PFSK-1 (cell line): ENCODE measurements around the gene BCL2. TPM values are rescaled to one million over a fixed set of nuclear protein-coding genes. Genes with fewer than 3 reads are reported as not detected.

Experiments
- FOXP2 ChIP-seq: optimal IDR thresholded peaks from 2 replicates; pipeline ENCODE3; 2011; ENCODE audit warnings: borderline replicate concordance, control low read depth, inconsistent platforms; ENCODE audit not compliant: insufficient read depth; ENCODE audit errors: extremely low read length, extremely low read depth
- POLR2AphosphoS5 ChIP-seq: IDR thresholded peaks from 2 replicates; pipeline ENCODE4 v1.6.1; 2012; ENCODE audit warnings: low read depth, mild to moderate bottlenecking, control low read depth, low read length, moderate library complexity
- REST ChIP-seq, 2 experiments: IDR thresholded peaks; 2 replicates each; pipeline versions ENCODE4 v1.6.1 to v1.8.0; 2011 to 2012; ENCODE audit warnings: low read depth in 2 of 2, low read length in 2 of 2, control low read depth in 1 of 2, inconsistent platforms in 1 of 2, mild to moderate bottlenecking in 1 of 2, moderate library complexity in 1 of 2; ENCODE audit not compliant: insufficient read depth in 1 of 2
- SIN3A ChIP-seq: IDR thresholded peaks from 2 replicates; pipeline ENCODE4 v1.6.1; 2012; ENCODE audit warnings: mild to moderate bottlenecking, low read length, moderate library complexity, borderline replicate concordance; ENCODE audit not compliant: insufficient read depth
- TAF1 ChIP-seq: IDR thresholded peaks from 2 replicates; pipeline ENCODE4 v1.6.1; 2012; ENCODE audit warnings: low read length, control low read depth, borderline replicate concordance; ENCODE audit not compliant: insufficient read depth
- polyA plus RNA-seq: library from polyadenylated mRNA; unstranded; fragments of >200 nt; gene quantifications from one replicate; pipeline ENCODE4 v1.2.1, GENCODE V29; 2012; ENCODE audit warnings: low read depth, missing spikeins; ENCODE audit not compliant: insufficient read length

The BCL2 gene
- polyA plus RNA-seq = 33.1 TPM

GRCh38 chr18:63319383-63320122 is at the start of gene BCL2:
Gene BCL2 (minus strand): TSS chr18:63319769.
- peak; percentile 6 for TF ChIP-seq FOXP2
- peak; percentile 13; the same call in 1 of the 2 replicates for TF ChIP-seq TAF1
- no peak for TF ChIP-seq REST (IDR thresholded peaks at IDR 0.05; ENCODE audit: insufficient read depth in 1 of 2, low read depth in 2 of 2, low read length in 2 of 2)

- TF ChIP-seq TAF1 = no peak
- TF ChIP-seq FOXP2 = no peak
- no peak for TF ChIP-seq POLR2AphosphoS5
- TF ChIP-seq REST (IDR thresholded peaks at IDR 0.05; ENCODE audit: insufficient read depth in 1 of 2, low read depth in 2 of 2, low read length in 2 of 2) = no peak
- no peak for TF ChIP-seq SIN3A
Measured at GRCh38 chr18:63368611-63369010, 49.0 kb upstream of the BCL2 start.

- TF ChIP-seq FOXP2 (peak; percentile 84), REST (IDR thresholded peaks at IDR 0.05; ENCODE audit: insufficient read depth in 1 of 2, low read depth in 2 of 2, low read length in 2 of 2) (peak in 1 of 2 experiments; percentile 52; a peak in 2 of 4 replicates), TAF1 (peak; percentile 78; the same call in 1 of the 2 replicates), SIN3A (peak; percentile 55; the same call in 1 of the 2 replicates), POLR2AphosphoS5 (peak; percentile 99)
Measured at GRCh38 chr18:63367053-63367953, 47.7 kb upstream of the BCL2 start, which contains the start of gene KDSR. Gene KDSR (minus strand): TSS chr18:63367206. CDS start chr18:63367118, 88 bp downstream.

- TF ChIP-seq POLR2AphosphoS5 (no peak), REST (IDR thresholded peaks at IDR 0.05; ENCODE audit: insufficient read depth in 1 of 2, low read depth in 2 of 2, low read length in 2 of 2) (no peak), TAF1 (0 out of 2 replicates have a peak, but pooled peaks have one; percentile 45), SIN3A (no peak; the same call in 1 of the 2 replicates), FOXP2 (peak; percentile 8)
Measured at GRCh38 chr18:63366213-63367052, 46.9 kb upstream of the BCL2 start.
